ENCODE results near the gene RPL7L1.

RPL7L1 gene

DNA sequence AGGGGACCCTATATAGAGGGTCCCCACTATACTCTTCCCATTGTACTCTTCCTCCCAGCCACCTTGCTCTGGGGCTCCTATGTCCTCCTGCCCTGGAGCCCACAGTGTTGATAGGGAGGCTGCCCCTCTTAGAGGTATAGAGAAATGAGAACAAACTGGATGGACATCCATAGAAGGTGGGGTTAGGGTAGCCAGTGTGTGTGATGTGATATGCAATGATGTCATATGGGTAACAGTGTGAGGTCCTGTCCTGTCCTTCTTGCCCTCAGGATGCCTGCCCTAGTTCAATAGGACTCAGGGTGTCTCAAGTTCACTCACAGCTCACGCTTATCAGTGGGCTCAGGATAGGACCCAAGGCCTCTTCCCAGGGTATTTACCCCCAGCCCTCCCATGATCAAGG, 36.9 kb downstream of the RPL7L1 start:
- no peak overlapping the region for H3K4me3 ChIP-seq (replicated peaks; ENCODE audit: low read depth, low read length)
- DNase-seq (ENCODE audit: extremely low read depth, insufficient read length), result no peak
- TF ChIP-seq, protein P1, sequence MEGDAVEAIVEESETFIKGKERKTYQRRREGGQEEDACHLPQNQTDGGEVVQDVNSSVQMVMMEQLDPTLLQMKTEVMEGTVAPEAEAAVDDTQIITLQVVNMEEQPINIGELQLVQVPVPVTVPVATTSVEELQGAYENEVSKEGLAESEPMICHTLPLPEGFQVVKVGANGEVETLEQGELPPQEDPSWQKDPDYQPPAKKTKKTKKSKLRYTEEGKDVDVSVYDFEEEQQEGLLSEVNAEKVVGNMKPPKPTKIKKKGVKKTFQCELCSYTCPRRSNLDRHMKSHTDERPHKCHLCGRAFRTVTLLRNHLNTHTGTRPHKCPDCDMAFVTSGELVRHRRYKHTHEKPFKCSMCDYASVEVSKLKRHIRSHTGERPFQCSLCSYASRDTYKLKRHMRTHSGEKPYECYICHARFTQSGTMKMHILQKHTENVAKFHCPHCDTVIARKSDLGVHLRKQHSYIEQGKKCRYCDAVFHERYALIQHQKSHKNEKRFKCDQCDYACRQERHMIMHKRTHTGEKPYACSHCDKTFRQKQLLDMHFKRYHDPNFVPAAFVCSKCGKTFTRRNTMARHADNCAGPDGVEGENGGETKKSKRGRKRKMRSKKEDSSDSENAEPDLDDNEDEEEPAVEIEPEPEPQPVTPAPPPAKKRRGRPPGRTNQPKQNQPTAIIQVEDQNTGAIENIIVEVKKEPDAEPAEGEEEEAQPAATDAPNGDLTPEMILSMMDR (IDR thresholded peaks at IDR 0.05; ENCODE audit: insufficient read depth, low read length, poor library complexity, severe bottlenecking), result no peak

DNA sequence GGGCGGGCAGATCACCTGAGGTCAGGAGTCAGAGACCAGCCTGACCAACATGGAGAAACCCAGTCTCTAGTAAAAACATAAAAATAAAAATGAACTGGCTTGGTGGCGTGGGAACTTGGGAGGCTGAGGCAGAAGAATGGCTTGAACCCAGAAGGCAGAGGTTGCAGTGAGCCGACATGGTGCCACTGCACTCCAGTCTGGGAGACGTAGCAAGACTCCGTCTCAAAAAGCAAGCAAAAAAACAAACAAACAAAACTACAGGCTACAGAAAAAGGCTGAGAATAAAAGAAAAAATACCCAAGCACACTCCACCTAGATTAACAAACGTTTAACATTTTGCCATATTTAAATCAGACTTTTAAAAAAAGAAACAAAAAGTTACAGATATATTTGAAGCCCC, 42.4 kb downstream of the RPL7L1 start:
- Histone ChIP-seq H3K27me3 (replicated peaks; ENCODE audit: control insufficient read depth, insufficient read depth, low read length) (no peaks in the 10 kb centered on the region), H3K4me3 (replicated peaks; ENCODE audit: low read depth, low read length) (no peak overlapping the region), H3K36me3 (ENCODE audit: control insufficient read depth, insufficient read depth, low read length) (no peaks in the 10 kb centered on the region)
- TF ChIP-seq, protein P1 (IDR thresholded peaks at IDR 0.05; ENCODE audit: insufficient read depth, low read length, poor library complexity, severe bottlenecking), result no peak
- no peak for DNase-seq (ENCODE audit: extremely low read depth, insufficient read length)

More for the DNA sequence above, 36.9 kb downstream of the RPL7L1 start:
- no peaks in the 10 kb centered on the region for H3K27me3 ChIP-seq (replicated peaks; ENCODE audit: control insufficient read depth, insufficient read depth, low read length)
- H3K36me3 ChIP-seq (ENCODE audit: control insufficient read depth, insufficient read depth, low read length), result no peaks in the 10 kb centered on the region

DNA sequence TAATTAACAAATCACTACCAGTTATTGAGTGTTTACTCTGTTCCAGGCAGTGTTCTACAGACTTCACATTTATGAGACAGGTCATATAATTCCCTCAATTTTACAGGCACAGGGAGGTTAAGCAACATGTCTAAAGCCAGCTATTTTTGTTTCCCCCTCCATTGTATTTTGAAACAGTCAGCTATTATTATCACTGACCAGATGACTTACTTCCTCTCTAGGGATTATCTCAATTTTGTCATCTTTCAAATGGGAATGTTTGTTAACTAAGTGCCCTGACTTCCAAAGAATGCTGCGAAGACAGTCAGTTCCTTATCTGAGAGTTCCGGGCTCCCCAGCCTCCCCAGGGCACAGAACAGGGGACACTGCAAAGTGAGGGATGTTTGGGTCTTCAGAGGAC, 44.2 kb downstream of the RPL7L1 start:
- Histone ChIP-seq H3K27me3 (replicated peaks; ENCODE audit: control insufficient read depth, insufficient read depth, low read length) (no peaks in the 10 kb centered on the region), H3K36me3 (ENCODE audit: control insufficient read depth, insufficient read depth, low read length) (no peaks in the 10 kb centered on the region), H3K4me3 (replicated peaks; ENCODE audit: low read depth, low read length) (no peak overlapping the region)
- DNase-seq (ENCODE audit: extremely low read depth, insufficient read length), result no peak
- TF ChIP-seq, protein P1 (IDR thresholded peaks at IDR 0.05; ENCODE audit: insufficient read depth, low read length, poor library complexity, severe bottlenecking), result no peak

DNA sequence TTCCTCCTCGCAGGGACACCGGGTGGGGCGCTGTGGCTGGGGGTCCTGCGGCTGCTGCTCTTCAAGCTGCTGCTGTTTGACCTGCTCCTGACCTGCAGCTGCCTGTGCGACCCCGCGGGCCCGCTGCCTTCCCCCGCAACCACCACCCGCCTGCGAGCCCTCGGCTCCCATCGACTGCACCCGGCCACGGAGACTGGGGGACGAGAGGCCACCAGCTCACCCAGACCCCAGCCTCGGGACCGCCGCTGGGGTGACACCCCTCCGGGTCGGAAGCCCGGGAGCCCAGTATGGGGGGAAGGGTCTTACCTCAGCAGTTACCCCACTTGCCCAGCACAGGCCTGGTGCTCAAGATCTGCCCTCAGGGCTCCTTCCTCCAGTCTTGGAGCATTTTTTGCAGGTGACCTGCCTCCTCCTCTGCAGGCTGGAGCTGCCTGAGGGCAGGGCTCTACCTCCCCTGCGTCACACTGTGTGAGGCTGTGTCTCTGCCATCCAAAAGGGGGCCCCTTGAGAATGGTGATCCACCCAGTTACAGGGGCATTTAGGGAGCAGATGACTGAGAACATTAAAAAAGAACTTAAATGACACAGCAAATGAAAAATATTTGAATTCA, 45.9 kb downstream of the RPL7L1 start:
- H3K4me3 ChIP-seq (replicated peaks; ENCODE audit: low read depth, low read length), result no peak overlapping the region
- TF ChIP-seq, protein P1 (IDR thresholded peaks at IDR 0.05; ENCODE audit: insufficient read depth, low read length, poor library complexity, severe bottlenecking), result no peak
- no peaks in the 10 kb centered on the region for H3K27me3 ChIP-seq (replicated peaks; ENCODE audit: control insufficient read depth, insufficient read depth, low read length)
- H3K36me3 ChIP-seq (ENCODE audit: control insufficient read depth, insufficient read depth, low read length), result no peaks in the 10 kb centered on the region
- no peak for DNase-seq (ENCODE audit: extremely low read depth, insufficient read length)

DNA sequence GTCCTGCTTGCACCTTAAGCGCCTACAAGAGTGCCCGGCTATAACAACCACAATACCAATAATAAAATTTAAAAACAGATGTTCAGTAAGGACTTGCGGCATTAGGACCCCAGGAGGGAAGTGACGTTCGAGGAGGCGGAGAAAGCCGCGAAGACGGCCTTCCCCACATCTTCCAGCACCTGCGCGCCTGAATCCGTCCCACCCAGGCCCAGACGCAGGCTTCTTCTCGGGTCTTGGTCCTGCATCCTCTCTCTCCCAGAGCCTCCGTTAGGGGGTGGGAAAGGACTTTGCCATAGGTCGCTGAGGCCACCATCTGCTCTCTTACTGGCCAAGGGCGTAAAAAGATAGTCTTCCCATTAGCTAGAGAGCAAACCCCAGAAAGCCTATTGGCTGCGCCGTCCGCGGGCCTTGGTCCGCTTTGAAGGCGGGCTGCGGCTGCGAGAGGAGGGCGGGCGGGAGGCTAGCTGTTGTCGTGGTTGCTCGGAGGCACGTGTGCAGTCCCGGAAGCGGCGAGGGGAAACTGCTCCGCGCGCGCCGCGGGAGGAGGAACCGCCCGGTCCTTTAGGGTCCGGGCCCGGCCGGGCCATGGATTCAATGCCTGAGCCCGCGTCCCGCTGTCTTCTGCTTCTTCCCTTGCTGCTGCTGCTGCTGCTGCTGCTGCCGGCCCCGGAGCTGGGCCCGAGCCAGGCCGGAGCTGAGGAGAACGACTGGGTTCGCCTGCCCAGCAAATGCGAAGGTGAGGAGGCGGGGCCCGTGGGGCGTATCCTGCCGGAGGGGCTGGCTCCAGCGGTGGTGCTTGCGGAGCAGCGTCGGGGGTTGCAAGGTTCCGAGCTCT, 49.8 kb downstream of the RPL7L1 start, which contains the start of gene CNPY3:
Gene CNPY3, plus strand, starts transcription at position 495 of the 835 bp plus-strand sequence. Its CDS starts 91 bp downstream, at position 586.
- Histone ChIP-seq H3K4me3 (replicated peaks; ENCODE audit: low read depth, low read length) (peak within 1 kb of the TSS; percentile 92), H3K36me3 (ENCODE audit: control insufficient read depth, insufficient read depth, low read length) (peaks cover 3% of the 10 kb centered on the region), H3K27me3 (replicated peaks; ENCODE audit: control insufficient read depth, insufficient read depth, low read length) (no peaks in the 10 kb centered on the region)
- DNase-seq (ENCODE audit: extremely low read depth, insufficient read length), result peak; percentile 98
- TF ChIP-seq, protein P1 (IDR thresholded peaks at IDR 0.05; ENCODE audit: insufficient read depth, low read length, poor library complexity, severe bottlenecking), result no peak
